ENCODE results near the gene SLC38A5.

- no peak for TF ChIP-seq CSRNP3 (CRISPR knock-in tag; IDR thresholded peaks at IDR 0.05)
- no peak for TF ChIP-seq RARB (CRISPR knock-in tag; IDR thresholded peaks at IDR 0.05)
- no peak for TF ChIP-seq PATZ1 (CRISPR knock-in tag; IDR thresholded peaks at IDR 0.05; ENCODE audit: borderline replicate concordance)
- TF ChIP-seq ARNTL (CRISPR knock-in tag; IDR thresholded peaks at IDR 0.05; ENCODE audit: borderline replicate concordance, low read depth), result no peak
- TF ChIP-seq CREB5 (CRISPR knock-in tag; IDR thresholded peaks at IDR 0.05; ENCODE audit: low read depth), result no peak
- TF ChIP-seq OSR1 (CRISPR knock-in tag; IDR thresholded peaks at IDR 0.05), result no peak
These were observed 6.9 kb upstream of the SLC38A5 start for GRCh38 chrX:48476919-48477318.
